Measurements from ENCODE around the gene CLC.

The CLC gene

DNA sequence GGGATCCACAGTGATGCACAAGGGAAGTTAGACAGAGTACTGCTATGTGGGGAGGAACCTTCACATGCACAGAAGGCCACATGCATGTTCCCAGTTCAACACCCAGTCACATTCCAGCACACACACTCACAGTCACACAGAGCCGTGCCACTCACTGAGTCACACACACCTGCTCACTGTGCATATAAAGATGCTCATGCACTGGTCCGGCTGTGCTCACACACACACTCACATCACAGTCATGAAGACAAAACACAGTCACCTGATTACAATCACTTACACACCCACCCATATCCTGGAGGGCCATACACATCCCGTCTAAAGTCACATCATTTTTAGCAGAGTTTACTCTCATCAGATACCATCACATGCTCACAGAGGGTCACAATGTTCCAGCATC, 478 bp downstream of the CLC start:
- H3K4me3 ChIP-seq (ENCODE audit: low read depth, low read length) = no peak overlapping the region
- TF ChIP-seq, protein P1, sequence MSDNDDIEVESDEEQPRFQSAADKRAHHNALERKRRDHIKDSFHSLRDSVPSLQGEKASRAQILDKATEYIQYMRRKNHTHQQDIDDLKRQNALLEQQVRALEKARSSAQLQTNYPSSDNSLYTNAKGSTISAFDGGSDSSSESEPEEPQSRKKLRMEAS (IDR thresholded peaks at IDR 0.05; ENCODE audit: low read depth, low read length) = no peak
- no peak for TF ChIP-seq POLR2A (IDR thresholded peaks at IDR 0.05; ENCODE audit: extremely low read depth, insufficient read length)
- TF ChIP-seq, protein P2, sequence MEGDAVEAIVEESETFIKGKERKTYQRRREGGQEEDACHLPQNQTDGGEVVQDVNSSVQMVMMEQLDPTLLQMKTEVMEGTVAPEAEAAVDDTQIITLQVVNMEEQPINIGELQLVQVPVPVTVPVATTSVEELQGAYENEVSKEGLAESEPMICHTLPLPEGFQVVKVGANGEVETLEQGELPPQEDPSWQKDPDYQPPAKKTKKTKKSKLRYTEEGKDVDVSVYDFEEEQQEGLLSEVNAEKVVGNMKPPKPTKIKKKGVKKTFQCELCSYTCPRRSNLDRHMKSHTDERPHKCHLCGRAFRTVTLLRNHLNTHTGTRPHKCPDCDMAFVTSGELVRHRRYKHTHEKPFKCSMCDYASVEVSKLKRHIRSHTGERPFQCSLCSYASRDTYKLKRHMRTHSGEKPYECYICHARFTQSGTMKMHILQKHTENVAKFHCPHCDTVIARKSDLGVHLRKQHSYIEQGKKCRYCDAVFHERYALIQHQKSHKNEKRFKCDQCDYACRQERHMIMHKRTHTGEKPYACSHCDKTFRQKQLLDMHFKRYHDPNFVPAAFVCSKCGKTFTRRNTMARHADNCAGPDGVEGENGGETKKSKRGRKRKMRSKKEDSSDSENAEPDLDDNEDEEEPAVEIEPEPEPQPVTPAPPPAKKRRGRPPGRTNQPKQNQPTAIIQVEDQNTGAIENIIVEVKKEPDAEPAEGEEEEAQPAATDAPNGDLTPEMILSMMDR (IDR thresholded peaks at IDR 0.05; ENCODE audit: low read depth, low read length) = no peak
- TF ChIP-seq MYC (IDR thresholded peaks at IDR 0.05; ENCODE audit: low read depth, low read length) = no peak
- DNase-seq (ENCODE audit: low read depth) = no peak

- DNase-seq (ENCODE audit: low read depth) = peak; percentile 18
- H3K4me3 ChIP-seq (ENCODE audit: low read depth, low read length) = no peak overlapping the region
- TF ChIP-seq, protein P1 (IDR thresholded peaks at IDR 0.05; ENCODE audit: low read depth, low read length) = no peak
- TF ChIP-seq, protein P2 (IDR thresholded peaks at IDR 0.05; ENCODE audit: low read depth, low read length) = no peak
- TF ChIP-seq POLR2A (IDR thresholded peaks at IDR 0.05; ENCODE audit: extremely low read depth, insufficient read length) (no peak), MYC (IDR thresholded peaks at IDR 0.05; ENCODE audit: low read depth, low read length) (no peak)
Measured at GRCh38 chr19:39736088-39736487, 1.7 kb downstream of the CLC start.

DNA sequence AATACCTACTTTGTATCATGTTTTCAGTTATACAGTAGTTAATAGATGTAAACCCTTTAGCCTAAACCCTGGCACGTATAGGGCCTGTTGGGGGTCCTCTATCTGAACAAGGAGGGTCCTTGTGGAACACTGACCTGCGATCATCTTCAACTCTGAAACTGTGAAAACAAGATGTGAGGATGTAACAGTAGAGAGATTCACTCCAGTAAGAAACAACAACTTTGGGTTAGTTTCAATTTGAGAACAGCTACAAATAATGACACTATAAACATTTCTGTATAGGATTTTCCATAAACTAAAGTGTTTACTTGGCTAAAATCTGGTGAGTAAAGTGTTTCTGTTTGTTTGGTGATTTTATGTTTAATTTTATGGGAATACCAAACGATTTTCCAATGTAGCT, 2.1 kb downstream of the CLC start:
- TF ChIP-seq MYC (IDR thresholded peaks at IDR 0.05; ENCODE audit: low read depth, low read length) = no peak
- TF ChIP-seq, protein P1 (IDR thresholded peaks at IDR 0.05; ENCODE audit: low read depth, low read length) = no peak
- TF ChIP-seq POLR2A (IDR thresholded peaks at IDR 0.05; ENCODE audit: extremely low read depth, insufficient read length) = no peak
- TF ChIP-seq, protein P2 (IDR thresholded peaks at IDR 0.05; ENCODE audit: low read depth, low read length) = no peak
- H3K4me3 ChIP-seq (ENCODE audit: low read depth, low read length) = no peak overlapping the region
- no peak for DNase-seq (ENCODE audit: low read depth)

- H3K4me3 ChIP-seq (ENCODE audit: low read depth, low read length) = no peak overlapping the region
- no peak for TF ChIP-seq MYC (IDR thresholded peaks at IDR 0.05; ENCODE audit: low read depth, low read length)
- no peak for TF ChIP-seq POLR2A (IDR thresholded peaks at IDR 0.05; ENCODE audit: extremely low read depth, insufficient read length)
- TF ChIP-seq, protein P1 (IDR thresholded peaks at IDR 0.05; ENCODE audit: low read depth, low read length) = no peak
- TF ChIP-seq, protein P2 (IDR thresholded peaks at IDR 0.05; ENCODE audit: low read depth, low read length) = no peak
- DNase-seq (ENCODE audit: low read depth) = no peak
Measured at GRCh38 chr19:39733841-39734240, 4.0 kb downstream of the CLC start.

- TF ChIP-seq, protein P2 (IDR thresholded peaks at IDR 0.05; ENCODE audit: low read depth, low read length) = no peak
- TF ChIP-seq, protein P1 (IDR thresholded peaks at IDR 0.05; ENCODE audit: low read depth, low read length) = no peak
- TF ChIP-seq MYC (IDR thresholded peaks at IDR 0.05; ENCODE audit: low read depth, low read length) = no peak
- no peak for TF ChIP-seq POLR2A (IDR thresholded peaks at IDR 0.05; ENCODE audit: extremely low read depth, insufficient read length)
- no peak overlapping the region for H3K4me3 ChIP-seq (ENCODE audit: low read depth, low read length)
- no peak for DNase-seq (ENCODE audit: low read depth)
Measured at GRCh38 chr19:39731685-39732084, 6.1 kb downstream of the CLC start.

DNA sequence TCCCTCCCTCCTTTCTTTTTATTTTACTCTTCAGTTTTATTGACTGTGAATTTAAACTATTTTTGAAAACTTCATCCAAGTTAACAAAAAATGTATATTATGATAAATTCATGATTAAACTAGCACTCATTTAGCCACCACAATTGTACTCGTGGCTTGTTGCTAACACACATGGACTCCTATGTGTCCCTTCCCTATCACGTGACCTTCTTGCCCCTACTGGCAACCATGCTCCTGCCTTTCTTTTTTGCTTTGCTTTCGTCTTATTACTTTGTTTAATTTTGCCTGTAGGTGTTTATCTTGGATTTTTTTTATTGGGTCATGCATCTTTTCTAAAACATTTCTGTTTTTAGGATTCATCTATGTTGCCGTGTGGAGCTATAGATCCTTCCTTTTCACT, 8.2 kb downstream of the CLC start:
- no peak for TF ChIP-seq POLR2A (IDR thresholded peaks at IDR 0.05; ENCODE audit: extremely low read depth, insufficient read length)
- TF ChIP-seq, protein P1 (IDR thresholded peaks at IDR 0.05; ENCODE audit: low read depth, low read length) = no peak
- TF ChIP-seq MYC (IDR thresholded peaks at IDR 0.05; ENCODE audit: low read depth, low read length) = no peak
- TF ChIP-seq, protein P2 (IDR thresholded peaks at IDR 0.05; ENCODE audit: low read depth, low read length) = no peak
- no peak for DNase-seq (ENCODE audit: low read depth)
- no peak overlapping the region for H3K4me3 ChIP-seq (ENCODE audit: low read depth, low read length)

Measured in NB4 (cell line).